ENCODE data around the gene PAM.

The PAM gene

GRCh38 chr5:103005276-103005675, 250.2 kb downstream of the PAM start:
- Histone ChIP-seq H3K27ac (no peak overlapping the region), H3K4me3 (no peak overlapping the region)
- no peak for DNase-seq (ENCODE audit: low spot score)
- no peak for TF ChIP-seq CTCF (IDR thresholded peaks at IDR 0.05)

- no peak for DNase-seq (ENCODE audit: low spot score)
- H3K4me3 ChIP-seq: no peak overlapping the region
- TF ChIP-seq CTCF (IDR thresholded peaks at IDR 0.05): no peak
- H3K27ac ChIP-seq: no peak overlapping the region
These were observed 251.8 kb downstream of the PAM start for GRCh38 chr5:103006921-103007320.

- Histone ChIP-seq H3K27ac (peak overlapping the region in 1 of 2 donors; percentile 6), H3K4me3 (no peak overlapping the region)
- no peak for TF ChIP-seq CTCF (IDR thresholded peaks at IDR 0.05)
- no peak for DNase-seq (ENCODE audit: low spot score)
These were observed 255.1 kb downstream of the PAM start for GRCh38 chr5:103010168-103010567.

- no peak overlapping the region for H3K4me3 ChIP-seq
- no peak for DNase-seq (ENCODE audit: low spot score)
- H3K27ac ChIP-seq: no peak overlapping the region
- no peak for TF ChIP-seq CTCF (IDR thresholded peaks at IDR 0.05)
These were observed 258.9 kb downstream of the PAM start for GRCh38 chr5:103013933-103014552.

- no peak for TF ChIP-seq CTCF (IDR thresholded peaks at IDR 0.05)
- DNase-seq (ENCODE audit: low spot score): no peak
- Histone ChIP-seq H3K27ac (no peak overlapping the region), H3K4me3 (no peak overlapping the region)
These were observed 259.9 kb downstream of the PAM start for GRCh38 chr5:103014983-103015382.

GRCh38 chr5:103016167-103016566, 261.1 kb downstream of the PAM start:
- no peak for DNase-seq (ENCODE audit: low spot score)
- H3K27ac ChIP-seq: peak overlapping the region in 1 of 2 donors; percentile 2
- H3K4me3 ChIP-seq: no peak overlapping the region
- no peak for TF ChIP-seq CTCF (IDR thresholded peaks at IDR 0.05)

- DNase-seq (ENCODE audit: low spot score): no peak
- TF ChIP-seq CTCF (IDR thresholded peaks at IDR 0.05): no peak
- Histone ChIP-seq H3K4me3 (no peak overlapping the region), H3K27ac (no peak overlapping the region)
These were observed 264.7 kb downstream of the PAM start for GRCh38 chr5:103019804-103020203.
